Esophagus muscularis mucosa (tissue), 4 donors: Measurements from ENCODE around the gene HYDIN. TPM values are rescaled to one million over a fixed set of nuclear protein-coding genes. Genes with fewer than 3 reads are reported as not detected.
A peak's percentile ranks its signal among the peaks of the same experiment; 100 is the strongest.

Experiments used
- DNase-seq: peaks from one replicate; pipeline ENCODE4 v3.0.0-alpha.2; 2017; ENCODE audit errors: extremely low spot score
- H3K27ac ChIP-seq, 4 donors: fragments of 200-600 bp; sonication (generic); replicated peaks in 1 of 4; 1 replicate in 3 of 4; 2 replicates in 1 of 4; pipeline ENCODE4 v1.5.1; 2016 to 2019; ENCODE audit warnings: mild to moderate bottlenecking in 1 of 4
- H3K27me3 ChIP-seq, 4 donors: fragments of 200-600 bp; sonication (generic); one replicate each; pipeline versions ENCODE4 v1.5.1 to v1.6.0; 2016 to 2019
- H3K36me3 ChIP-seq, 4 donors: fragments of 200-600 bp; sonication (generic); one replicate each; pipeline ENCODE4 v1.5.1; 2016 to 2019
- H3K4me1 ChIP-seq, 4 donors: fragments of 200-600 bp; sonication (generic); one replicate each; pipeline ENCODE4 v1.5.1; 2016 to 2019
- H3K4me3 ChIP-seq, 4 donors: fragments of 200-600 bp; sonication (generic); 1 replicate in 2 of 4; 2 replicates in 2 of 4; pipeline ENCODE4 v1.5.1; 2016 to 2019; ENCODE audit warnings: mild to moderate bottlenecking in 4 of 4, moderate library complexity in 1 of 4
- H3K9me3 ChIP-seq, 4 donors: fragments of 200-600 bp; sonication (generic); 1 replicate in 3 of 4; 2 replicates in 1 of 4; pipeline ENCODE4 v1.5.1; 2016 to 2019
- CTCF ChIP-seq, 3 experiments: fragments of 200-600 bp in 2 of 3; fragments of 450-650 bp in 1 of 3; sonication (generic) in 2 of 3; IDR thresholded peaks; one replicate each; pipeline ENCODE4 v1.5.1; 2017 to 2019; ENCODE audit warnings: antibody characterized with exemption in 3 of 3, mild to moderate bottlenecking in 2 of 3, moderate library complexity in 1 of 3
- EP300 ChIP-seq: sonication (generic); formaldehyde crosslinking; IDR thresholded peaks from one replicate; pipeline ENCODE4 v1.6.1; 2017; ENCODE audit warnings: antibody characterized with exemption
- POLR2A ChIP-seq: fragments of 450-650 bp; IDR thresholded peaks from one replicate; pipeline ENCODE4 v1.6.1; 2017; ENCODE audit warnings: antibody characterized with exemption, moderate library complexity, mild to moderate bottlenecking, low read depth
- POLR2AphosphoS5 ChIP-seq, 2 donors: sonication (generic); formaldehyde crosslinking; IDR thresholded peaks; one replicate each; pipeline ENCODE4 v1.6.1; 2017; ENCODE audit warnings: antibody characterized with exemption in 2 of 2
- WGBS: methylation state at CpG from one replicate; pipeline ENCODE4 v1.1.5; 2018; 5-methylcytosine and 5-hydroxymethylcytosine counted together
- intact Hi-C: fragments of 100-400 bp; cut with DNase I; formaldehyde crosslinking; loops from one replicate; pipeline ENCODE4 v1.15.1; 2023
- total RNA-seq, 4 donors: library from RNA; depleted of rRNA; stranded (reverse); fragments of >200 nt; gene quantifications; one replicate each; pipeline versions ENCODE4 v1.1.0 to v1.2.1, GENCODE V29; 2016

Gene HYDIN
- total RNA-seq, 4 donors from 2014 or later: 0.32 to 2.6 (median 1.5) TPM

DNA sequence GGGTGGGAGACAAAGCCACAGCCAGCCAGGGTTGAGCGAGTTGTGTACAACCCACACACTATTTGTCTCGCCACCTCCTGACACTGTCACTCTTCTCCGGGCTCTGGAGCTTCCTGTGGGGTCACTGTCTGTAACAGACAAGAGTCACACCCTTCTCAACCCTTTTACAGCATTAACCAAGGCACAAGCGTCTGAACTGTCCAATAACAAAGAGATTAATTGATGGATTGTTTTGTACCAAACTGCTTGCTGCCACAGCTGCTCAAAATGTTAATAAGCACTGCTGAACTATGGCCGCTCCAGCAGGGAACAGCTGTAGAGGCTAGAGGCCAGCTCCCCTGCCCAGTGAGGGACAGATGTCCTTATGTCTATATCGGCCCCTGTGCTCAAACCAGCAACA lies 25.2 kb upstream of the HYDIN start:
- WGBS: 35% methylated on average over 6 of the region's 6 CpGs
- Histone ChIP-seq H3K27ac (no peak overlapping the region), H3K36me3 (no peaks in the 10 kb centered on the region), H3K27me3 (no peaks in the 10 kb centered on the region), H3K9me3 (no peaks in the 10 kb centered on the region), H3K4me1 (peaks cover 0 to 7% (median 0%) of the 10 kb centered on the region in 4 donors), H3K4me3 (no peak overlapping the region)
- no peak for DNase-seq
- intact Hi-C loops: no loop called here
- TF ChIP-seq POLR2A (no peak), CTCF (IDR thresholded peaks at IDR 0.05) (no peak), EP300 (no peak), POLR2AphosphoS5 (IDR thresholded peaks at IDR 0.05) (no peak)

DNA sequence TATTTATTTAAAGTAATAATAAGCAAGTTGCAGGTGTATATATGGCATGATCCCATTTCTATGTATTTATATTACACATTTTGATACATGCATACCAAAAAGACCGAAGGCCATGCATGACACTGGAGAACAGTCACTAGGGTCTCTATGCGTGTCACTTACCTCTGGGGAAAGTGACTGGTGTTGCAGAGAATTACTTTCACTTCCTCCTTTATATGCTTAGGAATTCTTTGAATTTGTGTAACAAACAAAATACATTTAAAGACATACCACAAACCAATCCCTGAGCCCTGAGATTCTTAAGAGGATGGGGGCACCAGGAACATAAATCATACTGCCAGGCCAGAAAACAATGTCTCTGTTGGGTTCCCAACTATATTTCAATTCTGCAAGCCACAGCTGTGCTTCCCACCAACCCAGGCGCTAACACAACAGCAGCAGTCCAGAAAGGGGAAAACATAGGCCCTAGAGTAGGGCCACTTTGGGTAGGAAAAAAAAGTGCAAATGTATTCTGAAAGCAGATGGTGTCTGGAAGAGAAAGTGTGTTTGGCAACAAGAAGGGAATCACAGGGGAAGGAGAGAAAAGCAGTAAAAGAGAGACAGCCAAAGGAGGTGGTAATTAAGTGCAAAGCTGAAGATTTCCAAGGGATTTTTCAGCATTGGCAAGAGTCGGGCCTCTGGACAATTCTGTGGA lies 24.5 kb upstream of the HYDIN start:
- H3K27ac ChIP-seq: no peak overlapping the region
- H3K36me3 ChIP-seq: no peaks in the 10 kb centered on the region
- intact Hi-C loops: no loop called here
- no peak for DNase-seq
- H3K4me3 ChIP-seq: no peak overlapping the region
- no peaks in the 10 kb centered on the region for H3K9me3 ChIP-seq
- no peaks in the 10 kb centered on the region for H3K27me3 ChIP-seq
- TF ChIP-seq POLR2AphosphoS5 (IDR thresholded peaks at IDR 0.05) (no peak), CTCF (IDR thresholded peaks at IDR 0.05) (no peak), EP300 (no peak), POLR2A (no peak)
- peaks cover 0 to 7% (median 0%) of the 10 kb centered on the region in 4 donors for H3K4me1 ChIP-seq
- 66% methylated on average over 4 of the region's 4 CpGs for WGBS

- DNase-seq: no peak
- WGBS: 79% methylated on average over 5 of the region's 5 CpGs
- H3K27ac ChIP-seq: no peak overlapping the region
- peaks cover 0 to 7% (median 0%) of the 10 kb centered on the region in 4 donors for H3K4me1 ChIP-seq
- H3K36me3 ChIP-seq: no peaks in the 10 kb centered on the region
- intact Hi-C loops: no loop called here
- no peak overlapping the region for H3K4me3 ChIP-seq
- H3K27me3 ChIP-seq: no peaks in the 10 kb centered on the region
- TF ChIP-seq EP300 (no peak), POLR2AphosphoS5 (IDR thresholded peaks at IDR 0.05) (no peak), CTCF (IDR thresholded peaks at IDR 0.05) (no peak), POLR2A (no peak)
- no peaks in the 10 kb centered on the region for H3K9me3 ChIP-seq
These were observed 20.1 kb upstream of the HYDIN start for GRCh38 chr16:71250461-71251235.

GRCh38 chr16:71249399-71249798 lies 18.9 kb upstream of the HYDIN start:
- Histone ChIP-seq H3K27ac (no peak overlapping the region), H3K27me3 (no peaks in the 10 kb centered on the region), H3K4me3 (no peak overlapping the region), H3K9me3 (no peaks in the 10 kb centered on the region), H3K36me3 (no peaks in the 10 kb centered on the region), H3K4me1 (no peaks in the 10 kb centered on the region)
- intact Hi-C loops: no loop called here
- WGBS: 25% methylated on average over 1 of the region's 1 CpG
- TF ChIP-seq POLR2A (no peak), CTCF (IDR thresholded peaks at IDR 0.05) (no peak), EP300 (no peak), POLR2AphosphoS5 (IDR thresholded peaks at IDR 0.05) (no peak)
- DNase-seq: peak; percentile 82
